Measurements from ENCODE around the gene ESRRB.

The ESRRB gene

DNA sequence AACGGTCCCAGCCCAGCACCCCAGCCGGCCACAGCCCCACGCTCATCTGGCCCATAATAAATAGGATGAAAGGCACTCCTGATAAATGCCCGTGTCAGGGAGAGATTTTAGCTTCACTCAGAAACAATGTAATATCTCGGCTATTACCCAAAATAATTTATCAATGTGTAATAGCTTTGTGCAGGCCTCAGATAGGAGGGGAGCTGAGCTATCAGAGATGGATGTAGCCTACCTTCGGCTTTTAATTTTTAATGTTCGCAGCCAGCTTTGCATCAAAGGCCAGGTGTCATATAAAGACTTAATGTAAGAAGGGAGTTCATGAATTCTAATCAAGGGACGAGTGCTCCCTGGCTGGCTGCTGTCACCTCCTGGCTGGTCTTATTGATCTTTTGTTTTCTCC is 171.9 kb downstream of the ESRRB start:
- DNase-seq, result no peak

DNA sequence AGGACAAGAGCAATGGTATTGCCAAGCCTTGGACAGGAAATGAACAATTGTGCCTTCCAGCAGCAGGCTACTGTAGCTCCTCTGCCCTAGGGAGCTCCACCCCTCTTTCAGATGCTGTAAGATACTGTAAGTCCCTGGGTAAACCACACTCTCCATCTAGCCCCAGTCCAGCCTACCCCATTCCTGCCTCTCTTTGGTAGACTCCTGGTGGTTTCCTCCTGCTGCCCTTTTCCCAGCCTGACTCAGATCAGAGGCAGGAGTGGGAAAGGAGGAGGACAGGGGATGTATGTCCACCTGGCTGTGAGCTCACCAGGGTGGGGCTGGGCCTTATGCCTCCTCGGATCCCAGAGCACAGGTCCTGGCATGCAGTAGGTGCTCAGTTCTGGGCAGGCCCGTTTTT is 174.6 kb downstream of the ESRRB start:
- no peak for DNase-seq

DNA sequence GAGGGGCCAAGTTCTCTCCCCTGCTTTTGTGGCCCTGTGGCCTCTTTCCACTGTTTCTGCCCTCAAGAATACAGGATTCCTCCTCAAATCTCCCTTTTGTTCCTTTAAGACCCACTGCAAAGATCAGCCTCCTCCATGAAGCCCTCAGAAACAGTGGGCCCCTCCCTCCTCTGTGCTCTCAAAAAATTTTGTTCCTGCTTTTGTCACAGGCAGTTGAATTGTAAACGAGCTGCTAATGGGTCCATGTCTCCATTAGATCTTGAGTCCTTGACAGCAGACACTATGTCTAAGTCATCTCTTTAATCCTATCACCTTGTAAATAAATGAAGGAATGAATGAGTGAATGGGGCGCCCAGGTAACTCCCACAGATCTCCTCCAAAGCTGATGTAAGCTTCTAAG is 175.2 kb downstream of the ESRRB start:
- DNase-seq, result no peak

Measured in activated CD4-positive, CD25-positive, alpha-beta regulatory T cell (primary cell).